OCI-LY1 (cell line): ENCODE data around the gene SIRPA.
"Not testable (repeated sequence)": the region's sequence is repeated elsewhere in the genome, so short reads cannot be mapped to it uniquely, and the experiment has no call there.

Experiments
- H2AFZ ChIP-seq: fragments of 200-600 bp; sonication (generic), shearing (Covaris generic); 2 replicates; pipeline ENCODE4 v1.6.0; 2014; ENCODE audit warnings: antibody characterized with exemption, mild to moderate bottlenecking, low read length
- H3F3A ChIP-seq: fragments of 200-600 bp; sonication (generic), shearing (Covaris generic); 2 replicates; pipeline ENCODE4 v1.6.0; 2014; ENCODE audit warnings: mild to moderate bottlenecking, antibody characterized with exemption, low read length, moderate library complexity; ENCODE audit not compliant: insufficient read depth
- H3K27ac ChIP-seq: fragments of 200-600 bp; sonication (generic); 2 replicates; pipeline ENCODE4 v1.5.1; 2014; ENCODE audit warnings: low read length, mixed run types, mild to moderate bottlenecking, low read depth; ENCODE audit not compliant: poor library complexity, severe bottlenecking
- H3K27me3 ChIP-seq: fragments of 200-600 bp; sonication (generic); 2 replicates; pipeline ENCODE4 v1.6.0; 2014; ENCODE audit warnings: antibody characterized with exemption, mild to moderate bottlenecking, low read length, moderate library complexity; ENCODE audit not compliant: insufficient read depth
- H3K36me3 ChIP-seq: fragments of 200-600 bp; sonication (generic); 2 replicates; pipeline ENCODE4 v1.6.1; 2014; ENCODE audit warnings: mild to moderate bottlenecking, antibody characterized with exemption, low read length, moderate library complexity, mixed read lengths; ENCODE audit not compliant: insufficient read depth
- H3K4me1 ChIP-seq: fragments of 200-600 bp; sonication (generic); 2 replicates; pipeline ENCODE4 v1.5.1; 2014; ENCODE audit warnings: mild to moderate bottlenecking, low read length, moderate library complexity; ENCODE audit not compliant: insufficient read depth, severe bottlenecking
- H3K4me2 ChIP-seq: fragments of 200-600 bp; sonication (generic), shearing (Covaris generic); 2 replicates; pipeline ENCODE4 v1.6.1; 2014; ENCODE audit warnings: low read length
- H3K4me3 ChIP-seq: fragments of 200-600 bp; sonication (generic); 2 replicates; pipeline ENCODE4 v1.5.1; 2014; ENCODE audit warnings: low read length, low read depth, mild to moderate bottlenecking, mixed read lengths; ENCODE audit not compliant: poor library complexity, severe bottlenecking
- H3K79me2 ChIP-seq: fragments of 200-600 bp; shearing (Covaris generic); 2 replicates; pipeline ENCODE4 v1.6.1; 2016; ENCODE audit warnings: mixed run types, low read length, mixed read lengths; ENCODE audit not compliant: insufficient read depth
- H3K9ac ChIP-seq: fragments of 200-600 bp; sonication (generic), shearing (Covaris generic); 2 replicates; pipeline ENCODE4 v1.6.1; 2014; ENCODE audit warnings: mild to moderate bottlenecking, low read length, mixed read lengths
- H3K9me2 ChIP-seq: fragments of 200-600 bp; sonication (generic), shearing (Covaris generic); 2 replicates; pipeline ENCODE4 v1.6.1; 2014; ENCODE audit warnings: low read depth, mild to moderate bottlenecking, low read length, mixed read lengths
- H3K9me3 ChIP-seq: fragments of 200-600 bp; shearing (Covaris generic); 2 replicates; pipeline ENCODE4 v1.6.1; 2014; ENCODE audit warnings: low read length, mixed read lengths
- H4K20me1 ChIP-seq: fragments of 200-600 bp; sonication (generic), shearing (Covaris generic); 2 replicates; pipeline ENCODE4 v1.6.0; 2016; ENCODE audit warnings: mild to moderate bottlenecking, low read length; ENCODE audit not compliant: insufficient read depth
- EZH2 ChIP-seq: fragments of 200-600 bp; sonication (generic), shearing (Covaris generic); IDR thresholded peaks from 2 replicates; pipeline ENCODE4 v1.8.0; 2017; ENCODE audit warnings: borderline replicate concordance, mixed run types, mild to moderate bottlenecking, antibody characterized with exemption, low read length, moderate library complexity, mixed read lengths
- TF ChIP-seq, protein P1 (sequence below): fragments of 200-600 bp; sonication (generic), shearing (Covaris generic); IDR thresholded peaks from 2 replicates; pipeline ENCODE4 v1.5.1; 2017; ENCODE audit warnings: mild to moderate bottlenecking, antibody characterized with exemption, low read length, moderate library complexity, mixed read lengths

Gene SIRPA

DNA sequence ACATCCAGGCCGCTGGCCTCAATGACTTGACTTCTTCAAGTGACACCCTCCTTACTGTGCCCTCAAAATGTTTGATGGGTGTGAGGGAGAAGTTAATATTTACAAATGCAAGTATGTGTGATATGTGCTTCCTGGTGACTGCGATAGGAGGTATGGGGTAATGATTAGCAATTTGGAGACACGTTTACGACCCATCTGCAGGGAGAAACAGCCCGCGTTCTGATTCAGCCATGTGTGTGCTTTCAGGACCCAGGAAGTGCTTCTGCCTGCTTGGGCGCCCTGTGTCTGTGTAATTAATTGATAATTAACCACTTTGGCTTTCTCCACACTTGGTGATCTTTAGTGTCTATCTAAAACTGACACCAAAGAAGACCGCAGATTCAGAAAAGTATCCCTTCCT is 25.0 kb downstream of the SIRPA start:
- H3K9me2 ChIP-seq = no peaks in the 10 kb centered on the region
- TF ChIP-seq, protein P1, sequence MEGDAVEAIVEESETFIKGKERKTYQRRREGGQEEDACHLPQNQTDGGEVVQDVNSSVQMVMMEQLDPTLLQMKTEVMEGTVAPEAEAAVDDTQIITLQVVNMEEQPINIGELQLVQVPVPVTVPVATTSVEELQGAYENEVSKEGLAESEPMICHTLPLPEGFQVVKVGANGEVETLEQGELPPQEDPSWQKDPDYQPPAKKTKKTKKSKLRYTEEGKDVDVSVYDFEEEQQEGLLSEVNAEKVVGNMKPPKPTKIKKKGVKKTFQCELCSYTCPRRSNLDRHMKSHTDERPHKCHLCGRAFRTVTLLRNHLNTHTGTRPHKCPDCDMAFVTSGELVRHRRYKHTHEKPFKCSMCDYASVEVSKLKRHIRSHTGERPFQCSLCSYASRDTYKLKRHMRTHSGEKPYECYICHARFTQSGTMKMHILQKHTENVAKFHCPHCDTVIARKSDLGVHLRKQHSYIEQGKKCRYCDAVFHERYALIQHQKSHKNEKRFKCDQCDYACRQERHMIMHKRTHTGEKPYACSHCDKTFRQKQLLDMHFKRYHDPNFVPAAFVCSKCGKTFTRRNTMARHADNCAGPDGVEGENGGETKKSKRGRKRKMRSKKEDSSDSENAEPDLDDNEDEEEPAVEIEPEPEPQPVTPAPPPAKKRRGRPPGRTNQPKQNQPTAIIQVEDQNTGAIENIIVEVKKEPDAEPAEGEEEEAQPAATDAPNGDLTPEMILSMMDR = no peak
- TF ChIP-seq EZH2 = no peak
- no peak overlapping the region for H3K9ac ChIP-seq
- H2AFZ ChIP-seq = no peak overlapping the region
- H3K4me3 ChIP-seq = no peak overlapping the region
- no peaks in the 10 kb centered on the region for H3F3A ChIP-seq
- H3K79me2 ChIP-seq = no peaks in the 10 kb centered on the region
- H3K4me1 ChIP-seq = no peaks in the 10 kb centered on the region
- H3K27ac ChIP-seq = no peak overlapping the region
- no peak overlapping the region for H3K4me2 ChIP-seq
- no peaks in the 10 kb centered on the region for H3K36me3 ChIP-seq
- no peaks in the 10 kb centered on the region; the same call in 1 of the 2 replicates for H3K27me3 ChIP-seq
- H3K9me3 ChIP-seq = no peaks in the 10 kb centered on the region
- no peaks in the 10 kb centered on the region for H4K20me1 ChIP-seq

DNA sequence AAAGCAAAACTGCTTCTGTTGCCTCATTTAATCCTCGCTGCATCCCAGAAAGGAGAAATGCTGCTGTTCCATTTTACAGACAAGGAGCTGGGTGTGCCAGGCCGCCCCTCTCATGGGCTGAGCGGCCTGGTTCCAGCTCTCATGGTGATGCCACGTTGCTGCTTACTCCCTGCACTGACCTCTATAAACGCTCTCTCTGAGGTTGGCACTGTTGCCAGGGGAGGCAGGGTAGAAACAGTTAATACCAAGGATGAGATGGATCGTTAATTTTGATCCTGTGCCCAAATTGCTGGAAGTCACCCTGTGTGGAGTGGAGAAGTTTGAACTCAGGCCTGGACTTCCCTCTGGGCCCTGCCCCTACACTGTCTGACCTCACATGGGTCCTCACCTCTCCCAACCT is 25.6 kb downstream of the SIRPA start:
- Histone ChIP-seq H3K27me3 (no peaks in the 10 kb centered on the region; the same call in 1 of the 2 replicates), H3K27ac (no peak overlapping the region), H4K20me1 (no peaks in the 10 kb centered on the region), H3K4me3 (no peak overlapping the region), H3K4me2 (no peak overlapping the region), H3F3A (no peaks in the 10 kb centered on the region), H3K79me2 (no peaks in the 10 kb centered on the region), H3K4me1 (no peaks in the 10 kb centered on the region), H3K9ac (no peak overlapping the region), H3K36me3 (no peaks in the 10 kb centered on the region), H3K9me2 (no peaks in the 10 kb centered on the region), H3K9me3 (no peaks in the 10 kb centered on the region), H2AFZ (no peak overlapping the region)
- TF ChIP-seq, protein P1 = no peak
- TF ChIP-seq EZH2 = no peak

DNA sequence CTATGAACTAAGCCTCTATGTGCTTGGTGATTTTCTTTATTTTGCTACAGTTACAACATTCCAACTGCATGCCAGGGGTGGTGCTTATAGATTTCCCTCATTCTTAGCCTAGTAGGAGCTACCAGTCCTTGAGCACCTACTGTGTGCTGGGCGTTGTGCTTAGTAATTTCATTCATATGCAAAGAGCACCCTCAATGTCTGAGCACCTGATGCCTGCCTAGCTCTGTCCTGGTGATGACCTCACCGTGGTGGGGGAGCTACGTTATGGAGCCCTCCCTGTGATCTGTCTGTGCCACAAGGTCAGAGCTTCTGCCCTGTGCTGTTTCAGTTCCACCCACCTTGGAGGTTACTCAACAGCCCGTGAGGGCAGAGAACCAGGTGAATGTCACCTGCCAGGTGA is 26.8 kb downstream of the SIRPA start:
- H3K9me2 ChIP-seq, H3F3A ChIP-seq, H3K27me3 ChIP-seq, H3K36me3 ChIP-seq, H3K27ac ChIP-seq, H3K4me1 ChIP-seq, H3K4me2 ChIP-seq, H3K9ac ChIP-seq, H3K9me3 ChIP-seq, H4K20me1 ChIP-seq, H3K79me2 ChIP-seq, H2AFZ ChIP-seq, H3K4me3 ChIP-seq: not testable (repeated sequence)

DNA sequence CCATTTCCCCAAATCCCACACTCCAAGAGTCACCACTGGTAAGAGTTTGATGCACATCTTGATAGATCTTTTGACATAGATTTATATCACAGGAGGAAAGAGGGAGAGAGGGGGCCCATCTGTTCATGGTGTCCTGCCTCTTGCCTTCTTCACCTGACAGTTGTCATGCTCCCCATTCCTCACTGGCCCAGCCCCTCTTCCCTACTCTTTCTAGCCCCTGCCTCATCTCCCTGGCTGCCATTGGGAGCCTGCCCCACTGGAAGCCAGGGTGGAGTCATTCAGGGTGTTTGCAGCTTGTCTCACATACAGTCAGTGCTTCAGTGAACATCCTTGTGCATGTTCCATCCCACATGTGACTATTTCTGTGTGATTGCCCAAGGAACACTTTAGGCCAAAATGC is 27.6 kb downstream of the SIRPA start:
- no peaks in the 10 kb centered on the region; the same call in 1 of the 2 replicates for H3K27me3 ChIP-seq

More for the DNA sequence above, 27.6 kb downstream of the SIRPA start:
- no peaks in the 10 kb centered on the region for H3K36me3 ChIP-seq
- H3K9me3 ChIP-seq = no peaks in the 10 kb centered on the region
- H3K4me2 ChIP-seq = no peak overlapping the region
- H3K9me2 ChIP-seq = no peaks in the 10 kb centered on the region
- TF ChIP-seq, protein P1 = no peak
- no peak for TF ChIP-seq EZH2
- no peaks in the 10 kb centered on the region for H3F3A ChIP-seq
- no peak overlapping the region for H3K4me3 ChIP-seq
- H3K4me1 ChIP-seq = no peaks in the 10 kb centered on the region
- H3K9ac ChIP-seq = no peak overlapping the region
- no peaks in the 10 kb centered on the region for H3K79me2 ChIP-seq
- H2AFZ ChIP-seq = no peak overlapping the region
- no peak overlapping the region for H3K27ac ChIP-seq
- H4K20me1 ChIP-seq = no peaks in the 10 kb centered on the region
